C4-2B (cell line): Measurements from ENCODE around the gene LRRC3.

Experiments
- H3K27ac ChIP-seq: fragments of 450-650 bp; 2 replicates; pipeline ENCODE4 v1.5.1; 2017
- CTCF ChIP-seq: fragments of 450-650 bp; conservative IDR thresholded peaks from 2 replicates; pipeline ENCODE4 v1.5.1; 2017; ENCODE audit warnings: mild to moderate bottlenecking
- ZFX ChIP-seq: fragments of 450-650 bp; IDR thresholded peaks from 2 replicates; pipeline ENCODE4 v1.6.1; 2017

Gene LRRC3

DNA sequence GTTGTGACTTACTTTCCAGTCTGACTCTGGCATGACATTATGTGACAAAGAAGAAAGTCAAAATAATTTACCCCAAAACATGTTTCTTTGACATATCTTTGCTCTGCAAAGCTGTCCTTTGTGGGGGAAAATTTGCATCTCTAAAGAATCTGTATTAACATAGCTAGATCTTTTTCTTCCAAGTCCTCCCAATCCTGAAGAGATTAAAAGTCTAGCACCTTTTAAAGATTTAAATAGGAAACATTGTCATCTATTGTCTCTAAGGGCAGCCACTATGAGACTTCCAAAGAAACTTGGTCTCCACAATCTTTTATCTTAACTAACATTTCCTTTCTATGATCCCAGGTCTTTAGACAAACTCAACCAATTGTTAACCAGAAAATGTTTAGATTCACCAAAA, 16.0 kb downstream of the LRRC3 start:
- H3K27ac ChIP-seq: no peak overlapping the region
- TF ChIP-seq CTCF: no peak
- TF ChIP-seq ZFX: no peak

DNA sequence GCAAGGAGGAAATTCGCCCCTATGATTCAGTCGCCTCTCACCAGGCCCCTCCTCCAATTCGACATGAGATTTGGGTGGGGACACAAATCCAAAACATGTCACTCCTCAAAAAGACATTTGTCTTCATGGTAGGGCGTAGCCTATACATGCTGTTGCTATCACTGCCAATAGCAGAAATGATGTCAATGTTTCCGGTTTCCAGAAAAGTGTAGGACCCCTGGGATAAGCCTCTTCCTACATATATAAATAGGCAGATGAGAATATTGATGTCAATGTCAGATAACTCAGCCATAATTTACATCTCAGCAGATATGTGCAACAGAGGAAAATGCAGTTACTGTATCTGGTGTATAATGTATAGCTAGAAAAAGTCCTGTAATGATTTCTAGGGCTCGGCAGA, 16.7 kb downstream of the LRRC3 start:
- TF ChIP-seq CTCF (no peak), ZFX (no peak)
- H3K27ac ChIP-seq: no peak overlapping the region

- TF ChIP-seq CTCF: no peak
- TF ChIP-seq ZFX: no peak
- H3K27ac ChIP-seq: no peak overlapping the region
Measured at GRCh38 chr21:44473915-44474555, 18.7 kb downstream of the LRRC3 start.

GRCh38 chr21:44475266-44475845, 20.0 kb downstream of the LRRC3 start:
- TF ChIP-seq CTCF: no peak
- no peak for TF ChIP-seq ZFX
- no peak overlapping the region for H3K27ac ChIP-seq

GRCh38 chr21:44477131-44477530, 21.8 kb downstream of the LRRC3 start:
- no peak for TF ChIP-seq ZFX
- no peak for TF ChIP-seq CTCF
- H3K27ac ChIP-seq: no peak overlapping the region

GRCh38 chr21:44477712-44478111, 22.4 kb downstream of the LRRC3 start:
- H3K27ac ChIP-seq: no peak overlapping the region
- TF ChIP-seq ZFX: no peak
- no peak for TF ChIP-seq CTCF

- no peak overlapping the region for H3K27ac ChIP-seq
- no peak for TF ChIP-seq ZFX
- no peak for TF ChIP-seq CTCF
Measured at GRCh38 chr21:44478124-44478800, 23.0 kb downstream of the LRRC3 start.
